Liver (tissue), 9 donors: ENCODE measurements around the gene DSCAM. TPM values are rescaled to one million over a fixed set of nuclear protein-coding genes. Genes with fewer than 3 reads are reported as not detected.

Experiments
- DNase-seq: peaks from one replicate; pipeline ENCODE4 v3.0.0-alpha.2; 2017; ENCODE audit warnings: low spot score
- H3K27ac ChIP-seq, 2 donors: one replicate each; pipeline ENCODE4 v1.7.0; 2013; ENCODE audit warnings: inconsistent platforms in 2 of 2, low read length in 2 of 2, control low read depth in 1 of 2, low read depth in 1 of 2, mild to moderate bottlenecking in 1 of 2
- H3K27me3 ChIP-seq, 4 donors: one replicate each; pipeline versions ENCODE4 v1.6.1 to v1.7.0; 2013; ENCODE audit warnings: low read length in 3 of 4, inconsistent platforms in 1 of 4, mild to moderate bottlenecking in 1 of 4, moderate library complexity in 1 of 4; ENCODE audit not compliant: control insufficient read depth in 4 of 4, insufficient read depth in 4 of 4
- H3K36me3 ChIP-seq, 4 donors: one replicate each; pipeline versions ENCODE4 v1.6.1 to v1.7.0; 2013; ENCODE audit warnings: low read length in 3 of 4, mild to moderate bottlenecking in 3 of 4, low read depth in 1 of 4, moderate library complexity in 1 of 4; ENCODE audit not compliant: control insufficient read depth in 4 of 4, insufficient read depth in 3 of 4
- H3K4me1 ChIP-seq, 4 donors: one replicate each; pipeline versions ENCODE4 v1.6.1 to v1.7.0; 2013; ENCODE audit warnings: low read length in 3 of 4, mild to moderate bottlenecking in 3 of 4, moderate library complexity in 1 of 4; ENCODE audit not compliant: control insufficient read depth in 4 of 4, insufficient read depth in 4 of 4
- H3K4me3 ChIP-seq, 3 donors: one replicate each; pipeline versions ENCODE4 v1.6.1 to v1.7.0; 2013; ENCODE audit warnings: low read length in 3 of 3, control low read depth in 1 of 3, low read depth in 1 of 3, mild to moderate bottlenecking in 1 of 3
- H3K9ac ChIP-seq, 2 donors: one replicate each; pipeline ENCODE4 v1.7.0; 2013; ENCODE audit warnings: low read length in 2 of 2, mild to moderate bottlenecking in 2 of 2, moderate library complexity in 2 of 2, control low read depth in 1 of 2, low read depth in 1 of 2
- H3K9me3 ChIP-seq, 4 donors: one replicate each; pipeline versions ENCODE4 v1.6.1 to v1.7.0; 2013; ENCODE audit warnings: low read length in 3 of 4; ENCODE audit not compliant: control insufficient read depth in 4 of 4
- EGR1 ChIP-seq, 2 donors: IDR thresholded peaks; 2 replicates each; pipeline ENCODE4 v1.6.1; 2016 to 2018; ENCODE audit warnings: antibody characterized with exemption in 2 of 2, low read depth in 2 of 2
- FOXA1 ChIP-seq: IDR thresholded peaks from 2 replicates; pipeline ENCODE4 v1.6.1; 2016; ENCODE audit warnings: antibody characterized with exemption
- FOXA2 ChIP-seq: IDR thresholded peaks from 2 replicates; pipeline ENCODE4 v1.6.1; 2016; ENCODE audit warnings: antibody characterized with exemption
- GABPA ChIP-seq, 2 donors: IDR thresholded peaks in 1 of 2; conservative IDR thresholded peaks in 1 of 2; 2 replicates each; pipeline ENCODE4 v1.6.1; 2016; ENCODE audit warnings: antibody characterized with exemption in 2 of 2, mild to moderate bottlenecking in 1 of 2, moderate library complexity in 1 of 2
- HNF4A ChIP-seq, 2 donors: conservative IDR thresholded peaks; 2 replicates each; pipeline ENCODE4 v1.6.1; 2016; ENCODE audit warnings: antibody characterized with exemption in 2 of 2, mild to moderate bottlenecking in 2 of 2
- HNF4G ChIP-seq: IDR thresholded peaks from 2 replicates; pipeline ENCODE4 v1.6.1; 2016; ENCODE audit warnings: antibody characterized with exemption
- JUND ChIP-seq, 2 donors: IDR thresholded peaks; 2 replicates each; pipeline ENCODE4 v1.6.1; 2016; ENCODE audit warnings: antibody characterized with exemption in 2 of 2
- NR2F2 ChIP-seq: IDR thresholded peaks from 2 replicates; pipeline ENCODE4 v1.6.1; 2016; ENCODE audit warnings: antibody characterized with exemption
- RAD21 ChIP-seq, 2 donors: IDR thresholded peaks; 2 replicates each; pipeline ENCODE4 v1.6.1; 2016; ENCODE audit warnings: antibody characterized with exemption in 2 of 2, mild to moderate bottlenecking in 2 of 2
- REST ChIP-seq: IDR thresholded peaks from 2 replicates; pipeline ENCODE4 v1.6.1; 2016; ENCODE audit warnings: antibody characterized with exemption, mild to moderate bottlenecking
- SP1 ChIP-seq: IDR thresholded peaks from 2 replicates; pipeline ENCODE4 v1.6.1; 2018; ENCODE audit warnings: antibody characterized with exemption, mild to moderate bottlenecking
- TAF1 ChIP-seq: conservative IDR thresholded peaks from 2 replicates; pipeline ENCODE4 v1.6.1; 2016; ENCODE audit warnings: antibody characterized with exemption, mild to moderate bottlenecking
- WGBS: extraction: QIAGEN DNeasy Blood & Tissue Kit; methylation state at CpG from one replicate; pipeline ENCODE4 v1.1.7; 2013; 5-methylcytosine and 5-hydroxymethylcytosine counted together
- polyA plus RNA-seq, 2 donors: library from polyadenylated mRNA; stranded (reverse) in 1 of 2; unstranded in 1 of 2; fragments of 200-250 nt in 1 of 2; fragments of >200 nt in 1 of 2; fragmentation: Nextera tagmentation in 1 of 2; extraction: Ambion mirVana in 1 of 2; gene quantifications; one replicate each; pipeline versions ENCODE4 v1.2.1 to v1.2.3, GENCODE V29; 2013 to 2015
- total RNA-seq, 2 donors: library from RNA; depleted of rRNA; stranded (reverse); fragments of >200 nt; gene quantifications; one replicate each; pipeline ENCODE4 v1.2.3, GENCODE V29; 2014
- TF ChIP-seq, protein P1 (sequence below): IDR thresholded peaks from 2 replicates; pipeline ENCODE4 v1.6.1; 2016; ENCODE audit warnings: antibody characterized with exemption
- TF ChIP-seq, protein P2 (sequence below): IDR thresholded peaks from 2 replicates; pipeline ENCODE4 v1.6.1; 2016; ENCODE audit warnings: antibody characterized with exemption
- TF ChIP-seq, protein P3 (sequence below): fragments of 150-350 bp; IDR thresholded peaks from 2 replicates; pipeline ENCODE4 v1.5.1; 2017; ENCODE audit warnings: improper control_type of control experiment, low read depth, low read length; ENCODE audit not compliant: missing input control
- TF ChIP-seq, protein P4 (sequence below): IDR thresholded peaks from 2 replicates; pipeline ENCODE4 v1.6.1; 2016; ENCODE audit warnings: antibody characterized with exemption
- donor health status: healthy.
- donor health status: healthy.
- donor health status: healthy.
- donor health status: healthy.
- donor health status: healthy.

Gene DSCAM
- total and polyA plus RNA-seq, 4 donors, result 0.02 to 0.23 (median 0.10) TPM

DNA sequence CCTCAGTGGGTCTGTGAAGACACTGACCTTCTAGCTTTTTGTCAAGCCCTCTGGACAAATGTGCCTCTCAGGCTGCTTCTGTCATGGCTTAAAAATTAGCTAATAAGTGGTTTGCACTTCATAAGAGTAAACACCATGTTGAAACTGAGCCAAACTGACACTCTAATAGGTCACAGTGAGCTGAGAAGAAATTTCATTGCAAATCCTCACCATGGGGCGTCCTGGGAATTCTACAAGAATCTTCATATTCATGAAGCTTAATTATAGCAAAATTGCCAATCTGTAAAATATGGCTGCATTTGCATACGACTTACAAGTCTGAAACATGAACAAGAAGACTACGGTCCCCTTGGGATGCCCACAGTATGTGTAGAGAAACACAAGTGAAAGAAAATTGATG, 188.6 kb downstream of the DSCAM start:
- no peak overlapping the region for H3K4me3 ChIP-seq
- 58% methylated on average over 3 of the region's 3 CpGs for WGBS
- no peak for DNase-seq
- no peaks in the 10 kb centered on the region for H3K27me3 ChIP-seq
- no peaks in the 10 kb centered on the region for H3K4me1 ChIP-seq
- no peaks in the 10 kb centered on the region for H3K36me3 ChIP-seq
- TF ChIP-seq, protein P1, sequence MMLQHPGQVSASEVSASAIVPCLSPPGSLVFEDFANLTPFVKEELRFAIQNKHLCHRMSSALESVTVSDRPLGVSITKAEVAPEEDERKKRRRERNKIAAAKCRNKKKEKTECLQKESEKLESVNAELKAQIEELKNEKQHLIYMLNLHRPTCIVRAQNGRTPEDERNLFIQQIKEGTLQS, result no peak
- TF ChIP-seq FOXA2, result peak; percentile 30
- H3K9me3 ChIP-seq, result peaks cover 0 to 4% (median 1%) of the 10 kb centered on the region in 4 donors
- no peak overlapping the region for H3K27ac ChIP-seq
- H3K9ac ChIP-seq, result no peak overlapping the region

- Histone ChIP-seq H3K9me3 (peaks cover 4 to 18% (median 12%) of the 10 kb centered on the region in 4 donors), H3K27ac (no peak overlapping the region), H3K36me3 (no peaks in the 10 kb centered on the region), H3K27me3 (no peaks in the 10 kb centered on the region), H3K4me1 (no peaks in the 10 kb centered on the region), H3K4me3 (no peak overlapping the region), H3K9ac (no peak overlapping the region)
- WGBS, result 55% methylated on average over 2 of the region's 2 CpGs
- DNase-seq, result no peak
- TF ChIP-seq, protein P2, sequence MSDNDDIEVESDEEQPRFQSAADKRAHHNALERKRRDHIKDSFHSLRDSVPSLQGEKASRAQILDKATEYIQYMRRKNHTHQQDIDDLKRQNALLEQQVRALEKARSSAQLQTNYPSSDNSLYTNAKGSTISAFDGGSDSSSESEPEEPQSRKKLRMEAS, result no peak
- TF ChIP-seq, protein P1, result no peak
- no peak for TF ChIP-seq TAF1
- no peak for TF ChIP-seq REST
- no peak for TF ChIP-seq FOXA1
- no peak for TF ChIP-seq HNF4G
- TF ChIP-seq EGR1 (IDR thresholded peaks at IDR 0.05; ENCODE audit: low read depth in 2 of 2), result no peak
- TF ChIP-seq GABPA (IDR thresholded peaks at IDR 0.05 in 1 of 2, conservative IDR thresholded peaks at IDR 0.05 in 1 of 2), result no peak
- no peak for TF ChIP-seq RAD21 (IDR thresholded peaks at IDR 0.05)
- TF ChIP-seq SP1, result no peak
- TF ChIP-seq HNF4A (conservative IDR thresholded peaks at IDR 0.05), result no peak
- TF ChIP-seq, protein P3, sequence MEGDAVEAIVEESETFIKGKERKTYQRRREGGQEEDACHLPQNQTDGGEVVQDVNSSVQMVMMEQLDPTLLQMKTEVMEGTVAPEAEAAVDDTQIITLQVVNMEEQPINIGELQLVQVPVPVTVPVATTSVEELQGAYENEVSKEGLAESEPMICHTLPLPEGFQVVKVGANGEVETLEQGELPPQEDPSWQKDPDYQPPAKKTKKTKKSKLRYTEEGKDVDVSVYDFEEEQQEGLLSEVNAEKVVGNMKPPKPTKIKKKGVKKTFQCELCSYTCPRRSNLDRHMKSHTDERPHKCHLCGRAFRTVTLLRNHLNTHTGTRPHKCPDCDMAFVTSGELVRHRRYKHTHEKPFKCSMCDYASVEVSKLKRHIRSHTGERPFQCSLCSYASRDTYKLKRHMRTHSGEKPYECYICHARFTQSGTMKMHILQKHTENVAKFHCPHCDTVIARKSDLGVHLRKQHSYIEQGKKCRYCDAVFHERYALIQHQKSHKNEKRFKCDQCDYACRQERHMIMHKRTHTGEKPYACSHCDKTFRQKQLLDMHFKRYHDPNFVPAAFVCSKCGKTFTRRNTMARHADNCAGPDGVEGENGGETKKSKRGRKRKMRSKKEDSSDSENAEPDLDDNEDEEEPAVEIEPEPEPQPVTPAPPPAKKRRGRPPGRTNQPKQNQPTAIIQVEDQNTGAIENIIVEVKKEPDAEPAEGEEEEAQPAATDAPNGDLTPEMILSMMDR, result no peak
- TF ChIP-seq, protein P4, sequence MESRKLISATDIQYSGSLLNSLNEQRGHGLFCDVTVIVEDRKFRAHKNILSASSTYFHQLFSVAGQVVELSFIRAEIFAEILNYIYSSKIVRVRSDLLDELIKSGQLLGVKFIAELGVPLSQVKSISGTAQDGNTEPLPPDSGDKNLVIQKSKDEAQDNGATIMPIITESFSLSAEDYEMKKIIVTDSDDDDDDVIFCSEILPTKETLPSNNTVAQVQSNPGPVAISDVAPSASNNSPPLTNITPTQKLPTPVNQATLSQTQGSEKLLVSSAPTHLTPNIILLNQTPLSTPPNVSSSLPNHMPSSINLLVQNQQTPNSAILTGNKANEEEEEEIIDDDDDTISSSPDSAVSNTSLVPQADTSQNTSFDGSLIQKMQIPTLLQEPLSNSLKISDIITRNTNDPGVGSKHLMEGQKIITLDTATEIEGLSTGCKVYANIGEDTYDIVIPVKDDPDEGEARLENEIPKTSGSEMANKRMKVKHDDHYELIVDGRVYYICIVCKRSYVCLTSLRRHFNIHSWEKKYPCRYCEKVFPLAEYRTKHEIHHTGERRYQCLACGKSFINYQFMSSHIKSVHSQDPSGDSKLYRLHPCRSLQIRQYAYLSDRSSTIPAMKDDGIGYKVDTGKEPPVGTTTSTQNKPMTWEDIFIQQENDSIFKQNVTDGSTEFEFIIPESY, result no peak
- no peak for TF ChIP-seq JUND (IDR thresholded peaks at IDR 0.05)
- TF ChIP-seq NR2F2, result no peak
Observed at GRCh38 chr21:40652436-40652835, 194.5 kb downstream of the DSCAM start.
